Gastrocnemius medialis (tissue), 4 donors: ENCODE measurements around the gene DNASE1L3. TPM values are rescaled to one million over a fixed set of nuclear protein-coding genes. Genes with fewer than 3 reads are reported as not detected.
"Not testable (repeated sequence)": the region's sequence is repeated elsewhere in the genome, so short reads cannot be mapped to it uniquely, and the experiment has no call there.

Experiments
- ATAC-seq, 2 donors: fragments of 150-250 bp; one replicate each; pipeline ENCODE4 v1.9.1; 2016
- DNase-seq, 2 donors: peaks; one replicate each; pipeline ENCODE4 v3.0.0-alpha.2; 2019
- H3K27ac ChIP-seq, 4 donors: fragments of 200-600 bp; sonication (generic); 1 replicate in 1 of 4; 2 replicates in 3 of 4; pipeline ENCODE4 v1.5.1; 2016 to 2018; ENCODE audit warnings: mild to moderate bottlenecking in 2 of 4, moderate library complexity in 1 of 4
- H3K27me3 ChIP-seq, 3 donors: fragments of 200-600 bp; sonication (generic) in 2 of 3; 1 replicate in 1 of 3; 2 replicates in 2 of 3; pipeline versions ENCODE4 v1.5.1 to v1.6.0; 2016 to 2019; ENCODE audit warnings: mild to moderate bottlenecking in 1 of 3, moderate library complexity in 1 of 3
- H3K36me3 ChIP-seq, 2 donors: fragments of 200-600 bp; sonication (generic) in 1 of 2; one replicate each; pipeline ENCODE4 v1.5.1; 2017 to 2018
- H3K4me1 ChIP-seq, 2 donors: fragments of 200-600 bp; sonication (generic) in 1 of 2; one replicate each; pipeline ENCODE4 v1.5.1; 2016 to 2017; ENCODE audit warnings: mild to moderate bottlenecking in 2 of 2
- H3K4me3 ChIP-seq, 4 donors: fragments of 200-600 bp; sonication (generic) in 3 of 4; 1 replicate in 1 of 4; 2 replicates in 3 of 4; pipeline ENCODE4 v1.5.1; 2016 to 2019; ENCODE audit warnings: mild to moderate bottlenecking in 2 of 4
- H3K9me3 ChIP-seq, 3 donors: fragments of 200-600 bp; sonication (generic) in 2 of 3; 1 replicate in 1 of 3; 2 replicates in 2 of 3; pipeline ENCODE4 v1.5.1; 2016 to 2019
- POLR2A ChIP-seq, 2 donors: fragments of 450-650 bp; IDR thresholded peaks; one replicate each; pipeline ENCODE4 v1.6.1; 2017; ENCODE audit warnings: antibody characterized with exemption in 2 of 2, mild to moderate bottlenecking in 2 of 2, moderate library complexity in 2 of 2
- in situ Hi-C, 4 donors: fragments of 200-750 bp; cut with MboI; loops; one replicate each; pipeline versions ENCODE4 v1.15.0 to v1.8.0; 2017; ENCODE audit warnings: low sequenced_read_pairs in 4 of 4
- intact Hi-C: fragments of 100-400 bp; cut with DNase I; formaldehyde crosslinking; loops from one replicate; pipeline ENCODE4 v1.15.1; 2023; ENCODE audit warnings: low total_unique reads
- total RNA-seq, 4 donors: library from RNA; depleted of rRNA; stranded (reverse); fragments of >200 nt; gene quantifications; one replicate each; pipeline versions ENCODE4 v1.1.0 to v1.2.3, GENCODE V29; 2016
- TF ChIP-seq, protein P1 (sequence below), 5 experiments: fragments of 450-650 bp in 3 of 5; fragments of 200-600 bp in 2 of 5; sonication (generic) in 2 of 5; IDR thresholded peaks in 4 of 5; conservative IDR thresholded peaks in 1 of 5; 1 replicate in 4 of 5; 2 replicates in 1 of 5; pipeline ENCODE4 v1.5.1; 2016 to 2019; ENCODE audit warnings: antibody characterized with exemption in 5 of 5, mild to moderate bottlenecking in 3 of 5, moderate library complexity in 3 of 5

DNASE1L3 gene
- total RNA-seq, 4 donors from 2014 or later, result 0.29 to 0.42 TPM; not detected in 2

DNA sequence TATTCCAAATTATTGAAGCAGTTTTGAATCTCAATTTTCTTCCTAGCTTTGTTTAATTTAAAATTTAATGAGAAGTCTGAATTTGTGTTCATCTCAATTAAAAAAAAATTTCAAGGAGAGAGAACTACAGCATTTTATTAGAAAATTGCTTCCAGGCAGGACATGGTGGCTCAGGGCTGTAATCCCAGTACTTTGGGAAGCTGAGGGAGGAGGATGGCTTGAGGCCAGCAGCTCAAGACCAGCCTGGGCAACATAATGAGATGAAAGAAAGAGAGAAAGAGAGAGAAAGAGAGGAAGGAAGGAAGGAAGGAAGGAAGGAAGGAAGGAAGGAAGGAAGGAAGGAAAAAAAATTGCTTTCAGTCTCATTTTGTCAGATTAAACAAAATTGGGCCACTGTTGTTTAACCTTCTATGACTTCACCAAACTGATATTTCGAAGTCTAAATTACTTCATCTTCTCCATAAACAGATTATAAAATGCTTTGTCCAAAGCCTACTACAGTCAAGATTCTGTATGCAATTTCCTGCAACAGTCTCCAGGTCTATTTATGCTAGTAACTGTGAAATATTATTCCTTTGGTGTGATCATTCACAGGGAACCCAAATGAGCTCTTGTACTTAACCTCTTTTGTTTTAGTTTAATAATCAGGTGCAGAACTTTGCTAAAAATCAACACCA is 20.2 kb upstream of the DNASE1L3 start:
- Histone ChIP-seq H3K36me3 (no peaks in the 10 kb centered on the region), H3K27ac (no peak overlapping the region), H3K4me1 (no peaks in the 10 kb centered on the region), H3K9me3 (no peaks in the 10 kb centered on the region), H3K27me3 (no peaks in the 10 kb centered on the region), H3K4me3 (no peak overlapping the region)
- intact Hi-C loops, result no loop called here
- in situ Hi-C loops, result loop anchor here in 1 of 4 donors (10.0 kb wide), 1 partner anchor 74 kb away; the partner anchor contains the start of genes HTD2 and RPP14
- ATAC-seq (no peak), DNase-seq (no peak)
- TF ChIP-seq, protein P1, sequence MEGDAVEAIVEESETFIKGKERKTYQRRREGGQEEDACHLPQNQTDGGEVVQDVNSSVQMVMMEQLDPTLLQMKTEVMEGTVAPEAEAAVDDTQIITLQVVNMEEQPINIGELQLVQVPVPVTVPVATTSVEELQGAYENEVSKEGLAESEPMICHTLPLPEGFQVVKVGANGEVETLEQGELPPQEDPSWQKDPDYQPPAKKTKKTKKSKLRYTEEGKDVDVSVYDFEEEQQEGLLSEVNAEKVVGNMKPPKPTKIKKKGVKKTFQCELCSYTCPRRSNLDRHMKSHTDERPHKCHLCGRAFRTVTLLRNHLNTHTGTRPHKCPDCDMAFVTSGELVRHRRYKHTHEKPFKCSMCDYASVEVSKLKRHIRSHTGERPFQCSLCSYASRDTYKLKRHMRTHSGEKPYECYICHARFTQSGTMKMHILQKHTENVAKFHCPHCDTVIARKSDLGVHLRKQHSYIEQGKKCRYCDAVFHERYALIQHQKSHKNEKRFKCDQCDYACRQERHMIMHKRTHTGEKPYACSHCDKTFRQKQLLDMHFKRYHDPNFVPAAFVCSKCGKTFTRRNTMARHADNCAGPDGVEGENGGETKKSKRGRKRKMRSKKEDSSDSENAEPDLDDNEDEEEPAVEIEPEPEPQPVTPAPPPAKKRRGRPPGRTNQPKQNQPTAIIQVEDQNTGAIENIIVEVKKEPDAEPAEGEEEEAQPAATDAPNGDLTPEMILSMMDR (IDR thresholded peaks at IDR 0.05 in 4 of 5, conservative IDR thresholded peaks at IDR 0.05 in 1 of 5), result no peak
- no peak for TF ChIP-seq POLR2A (IDR thresholded peaks at IDR 0.05)

DNA sequence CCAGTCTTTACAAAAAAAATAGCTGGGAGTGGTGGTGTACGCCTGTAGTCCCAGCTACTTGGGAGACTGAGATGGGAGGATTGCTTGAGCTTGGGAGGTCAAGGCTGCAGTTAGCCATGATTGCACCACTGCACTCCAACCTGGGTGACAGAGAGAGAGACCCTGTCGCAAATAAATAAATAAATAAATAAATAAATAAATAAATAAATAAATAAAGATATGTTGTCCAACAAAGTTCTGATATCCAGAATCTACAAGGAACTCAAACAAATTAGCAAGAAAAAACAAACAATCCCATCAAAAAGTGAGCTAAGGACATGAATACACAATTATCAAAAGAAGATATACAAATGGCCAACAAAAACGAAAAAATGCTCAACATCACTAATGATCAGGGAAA is 17.2 kb upstream of the DNASE1L3 start:
- H3K27me3 ChIP-seq, H3K4me3 ChIP-seq, H3K9me3 ChIP-seq, H3K36me3 ChIP-seq, in situ Hi-C loops, intact Hi-C loops, H3K4me1 ChIP-seq, H3K27ac ChIP-seq, DNase-seq, ATAC-seq: not testable (repeated sequence)

DNA sequence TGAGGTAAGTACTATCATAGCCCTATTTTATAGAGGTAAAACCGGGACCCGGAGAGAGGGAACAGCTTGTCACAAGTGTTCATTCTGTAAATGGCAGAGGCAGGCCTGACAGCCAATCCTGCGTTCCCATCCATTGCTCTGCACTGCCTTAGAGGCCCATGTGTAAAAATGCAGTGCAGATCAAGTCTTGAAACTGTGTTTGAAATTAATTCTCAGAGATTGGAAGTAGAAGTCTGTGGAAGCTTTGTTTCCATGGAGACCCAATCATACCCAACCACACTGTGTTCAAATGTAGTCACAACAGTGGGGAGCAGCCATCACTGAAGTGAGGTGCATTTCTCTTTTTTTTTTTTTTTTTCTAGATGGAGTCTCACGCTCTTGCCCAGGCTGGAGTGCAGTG is 13.1 kb upstream of the DNASE1L3 start:
- no peak for DNase-seq
- intact Hi-C loops, result no loop called here
- ATAC-seq, result no peak
- H3K4me1 ChIP-seq, result no peaks in the 10 kb centered on the region
- TF ChIP-seq, protein P1 (IDR thresholded peaks at IDR 0.05 in 4 of 5, conservative IDR thresholded peaks at IDR 0.05 in 1 of 5), result no peak
- TF ChIP-seq POLR2A (IDR thresholded peaks at IDR 0.05), result no peak
- no peak overlapping the region for H3K27ac ChIP-seq
- H3K27me3 ChIP-seq, result no peaks in the 10 kb centered on the region
- H3K9me3 ChIP-seq, result no peaks in the 10 kb centered on the region
- no peak overlapping the region for H3K4me3 ChIP-seq
- in situ Hi-C loops, result no loop called here
- H3K36me3 ChIP-seq, result no peaks in the 10 kb centered on the region

DNA sequence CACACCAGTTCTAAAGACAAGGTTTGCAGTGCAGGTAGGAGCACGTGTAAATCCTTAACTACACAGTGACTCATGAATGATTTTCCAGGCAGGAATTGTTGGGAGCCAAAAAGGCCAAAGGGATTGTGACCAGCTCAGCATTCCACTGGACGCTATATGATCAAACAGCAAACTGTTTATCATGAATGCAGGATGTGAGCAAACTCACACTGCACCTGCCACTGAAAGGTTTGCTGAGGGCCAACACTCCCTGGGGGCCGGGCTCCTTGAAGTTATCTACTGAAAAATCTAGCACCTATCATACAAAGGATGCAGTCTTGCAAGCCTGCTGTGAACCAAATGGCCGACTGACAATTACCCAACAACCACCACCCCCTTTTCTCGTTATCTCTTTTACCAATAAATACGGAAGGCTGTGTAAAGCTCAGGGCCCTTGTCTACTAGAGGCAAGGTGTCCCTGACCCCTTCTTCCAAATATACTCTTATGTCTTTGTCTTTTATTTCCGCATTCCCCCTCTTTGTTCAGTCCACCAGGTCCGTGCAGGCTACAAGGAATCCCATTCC is 11.5 kb upstream of the DNASE1L3 start:
- intact Hi-C loops (no loop called here), in situ Hi-C loops (no loop called here)
- Histone ChIP-seq H3K27ac (no peak overlapping the region), H3K4me1 (peaks cover 0 to 7% of the 10 kb centered on the region in 2 donors), H3K27me3 (no peaks in the 10 kb centered on the region), H3K36me3 (no peaks in the 10 kb centered on the region), H3K9me3 (no peaks in the 10 kb centered on the region), H3K4me3 (no peak overlapping the region)
- ATAC-seq (no peak), DNase-seq (no peak)
- TF ChIP-seq, protein P1 (IDR thresholded peaks at IDR 0.05 in 4 of 5, conservative IDR thresholded peaks at IDR 0.05 in 1 of 5), result no peak
- TF ChIP-seq POLR2A (IDR thresholded peaks at IDR 0.05), result no peak

DNA sequence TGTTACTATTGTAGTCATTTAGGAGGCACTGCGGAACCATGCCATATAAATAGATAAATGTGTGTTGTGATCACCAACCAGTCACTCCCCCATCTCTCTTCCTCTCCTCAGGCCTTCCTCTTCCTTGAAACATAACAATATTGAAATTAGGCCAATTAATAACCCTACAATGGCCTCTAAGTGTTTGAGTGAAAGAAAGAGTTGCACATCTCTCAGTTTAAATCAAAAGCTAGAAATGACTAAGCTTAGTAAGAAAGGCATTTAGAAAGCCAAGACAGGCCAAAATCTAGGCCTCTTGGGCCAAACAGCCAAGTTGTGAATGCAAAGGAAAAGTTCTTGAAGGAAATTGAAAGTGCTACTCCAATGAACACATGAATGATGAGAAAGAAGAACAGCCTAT is 8.1 kb upstream of the DNASE1L3 start:
- H3K36me3 ChIP-seq, result no peaks in the 10 kb centered on the region
- H3K27me3 ChIP-seq, result no peaks in the 10 kb centered on the region
- DNase-seq (no peak), ATAC-seq (no peak)
- TF ChIP-seq, protein P1 (IDR thresholded peaks at IDR 0.05 in 4 of 5, conservative IDR thresholded peaks at IDR 0.05 in 1 of 5), result no peak
- no peak for TF ChIP-seq POLR2A (IDR thresholded peaks at IDR 0.05)
- in situ Hi-C loops, result no loop called here
- H3K27ac ChIP-seq, result no peak overlapping the region
- H3K4me1 ChIP-seq, result peaks cover 5 to 10% of the 10 kb centered on the region in 2 donors
- H3K4me3 ChIP-seq, result no peak overlapping the region
- H3K9me3 ChIP-seq, result no peaks in the 10 kb centered on the region
- intact Hi-C loops, result no loop called here
